Lung (tissue), 12 donors: Measurements from ENCODE around the gene INCENP. TPM values are rescaled to one million over a fixed set of nuclear protein-coding genes. Genes with fewer than 3 reads are reported as not detected.

Experiments used
- ATAC-seq: fragments of 200-7000 bp; cut with Tn5 transposase; one replicate; pipeline ENCODE4 v1.9.1; 2020; ENCODE audit warnings: moderate number of reproducible peaks; ENCODE audit not compliant: insufficient read depth, low FRiP score
- DNase-seq, 3 donors: peaks; one replicate each; pipeline ENCODE4 v3.0.0-alpha.2; 2013 to 2017
- H3K27ac ChIP-seq, 2 donors: one replicate each; pipeline ENCODE4 v1.5.1; 2013; ENCODE audit warnings: mild to moderate bottlenecking in 2 of 2, moderate library complexity in 2 of 2, control low read depth in 1 of 2, inconsistent platforms in 1 of 2, low read depth in 1 of 2, low read length in 1 of 2
- H3K27me3 ChIP-seq, 3 donors: one replicate each; pipeline ENCODE4 v1.5.1; 2013; ENCODE audit warnings: low read length in 2 of 3; ENCODE audit not compliant: control insufficient read depth in 3 of 3, insufficient read depth in 3 of 3
- H3K36me3 ChIP-seq, 4 donors: one replicate each; pipeline ENCODE4 v1.5.1; 2013; ENCODE audit warnings: low read length in 4 of 4, mild to moderate bottlenecking in 1 of 4, moderate library complexity in 1 of 4; ENCODE audit not compliant: control insufficient read depth in 4 of 4, insufficient read depth in 4 of 4
- H3K4me1 ChIP-seq, 5 donors: one replicate each; pipeline ENCODE4 v1.5.1; 2013; ENCODE audit warnings: low read length in 5 of 5, mild to moderate bottlenecking in 2 of 5, moderate library complexity in 1 of 5; ENCODE audit not compliant: control insufficient read depth in 5 of 5, insufficient read depth in 5 of 5
- H3K4me3 ChIP-seq: one replicate; pipeline ENCODE4 v1.5.1; 2013; ENCODE audit warnings: mild to moderate bottlenecking, control low read depth, moderate library complexity
- H3K9ac ChIP-seq, 2 donors: one replicate each; pipeline ENCODE4 v1.5.1; 2013; ENCODE audit warnings: low read length in 2 of 2, control low read depth in 1 of 2; ENCODE audit not compliant: insufficient read depth in 1 of 2
- H3K9me3 ChIP-seq, 4 donors: one replicate each; pipeline ENCODE4 v1.5.1; 2013; ENCODE audit warnings: low read length in 3 of 4, mild to moderate bottlenecking in 1 of 4, moderate library complexity in 1 of 4; ENCODE audit not compliant: control insufficient read depth in 4 of 4, insufficient read depth in 3 of 4
- WGBS, 2 donors: extraction: QIAGEN DNeasy Blood & Tissue Kit; methylation state at CpG; one replicate each; pipeline ENCODE4 v1.1.7; 2013; 5-methylcytosine and 5-hydroxymethylcytosine counted together
- polyA plus RNA-seq, 2 donors: library from polyadenylated mRNA; stranded (reverse); fragments of 200-250 nt; gene quantifications; one replicate each; pipeline ENCODE4 v1.2.1, GENCODE V29; 2013
- total RNA-seq, 2 donors: library from RNA; depleted of rRNA in 1 of 2; stranded (reverse); fragments of >200 nt in 1 of 2; gene quantifications; one replicate each; pipeline ENCODE4 v1.2.1, GENCODE V29; 2014 to 2021
- TF ChIP-seq, protein P1 (sequence below): IDR thresholded peaks from 2 replicates; pipeline ENCODE4 v1.5.1; 2012; ENCODE audit warnings: mild to moderate bottlenecking; ENCODE audit errors: control extremely low read depth, extremely low read depth
- donor health status: control.
- donor health status: control.
- donor health status: Bipolar disorder and iron deficiency.
- donor health status: healthy.
- donor health status: DM: yes; HTN: yes; CAD: no.

INCENP gene
- total and polyA plus RNA-seq, 4 donors: 3.8 to 14.1 (median 10.0) TPM

GRCh38 chr11:62153617-62154016, 29.8 kb downstream of the INCENP start:
- ATAC-seq (no peak), DNase-seq (no peak)
- Histone ChIP-seq H3K4me3 (no peak overlapping the region), H3K9ac (no peak overlapping the region), H3K27ac (no peak overlapping the region), H3K27me3 (no peaks in the 10 kb centered on the region), H3K4me1 (peaks cover 0 to 2% (median 0%) of the 10 kb centered on the region in 5 donors), H3K9me3 (peaks cover 0 to 4% (median 0%) of the 10 kb centered on the region in 4 donors), H3K36me3 (peaks cover 0 to 35% (median 22%) of the 10 kb centered on the region in 4 donors)
- TF ChIP-seq, protein P1, sequence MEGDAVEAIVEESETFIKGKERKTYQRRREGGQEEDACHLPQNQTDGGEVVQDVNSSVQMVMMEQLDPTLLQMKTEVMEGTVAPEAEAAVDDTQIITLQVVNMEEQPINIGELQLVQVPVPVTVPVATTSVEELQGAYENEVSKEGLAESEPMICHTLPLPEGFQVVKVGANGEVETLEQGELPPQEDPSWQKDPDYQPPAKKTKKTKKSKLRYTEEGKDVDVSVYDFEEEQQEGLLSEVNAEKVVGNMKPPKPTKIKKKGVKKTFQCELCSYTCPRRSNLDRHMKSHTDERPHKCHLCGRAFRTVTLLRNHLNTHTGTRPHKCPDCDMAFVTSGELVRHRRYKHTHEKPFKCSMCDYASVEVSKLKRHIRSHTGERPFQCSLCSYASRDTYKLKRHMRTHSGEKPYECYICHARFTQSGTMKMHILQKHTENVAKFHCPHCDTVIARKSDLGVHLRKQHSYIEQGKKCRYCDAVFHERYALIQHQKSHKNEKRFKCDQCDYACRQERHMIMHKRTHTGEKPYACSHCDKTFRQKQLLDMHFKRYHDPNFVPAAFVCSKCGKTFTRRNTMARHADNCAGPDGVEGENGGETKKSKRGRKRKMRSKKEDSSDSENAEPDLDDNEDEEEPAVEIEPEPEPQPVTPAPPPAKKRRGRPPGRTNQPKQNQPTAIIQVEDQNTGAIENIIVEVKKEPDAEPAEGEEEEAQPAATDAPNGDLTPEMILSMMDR: no peak
- 79 to 87% methylated on average over 3 of the region's 3 CpGs for WGBS, 2 donors

- Histone ChIP-seq H3K4me3 (no peak overlapping the region), H3K27ac (no peak overlapping the region), H3K4me1 (peaks cover 0 to 2% (median 0%) of the 10 kb centered on the region in 5 donors), H3K27me3 (no peaks in the 10 kb centered on the region), H3K9ac (no peak overlapping the region), H3K9me3 (no peaks in the 10 kb centered on the region), H3K36me3 (peaks cover 0 to 4% (median 3%) of the 10 kb centered on the region in 4 donors)
- 71 to 81% methylated on average over 6 of the region's 6 CpGs for WGBS, 2 donors
- no peak for DNase-seq
- TF ChIP-seq, protein P1: no peak
- ATAC-seq: no peak
Observed at GRCh38 chr11:62157603-62158002, 33.8 kb downstream of the INCENP start.

- no peak for ATAC-seq
Observed at GRCh38 chr11:62166371-62166770, 42.6 kb downstream of the INCENP start.

More at GRCh38 chr11:62166371-62166770, 42.6 kb downstream of the INCENP start:
- Histone ChIP-seq H3K9me3 (no peaks in the 10 kb centered on the region), H3K4me3 (no peak overlapping the region), H3K27me3 (peaks cover 0 to 28% (median 6%) of the 10 kb centered on the region in 3 donors), H3K27ac (no peak overlapping the region), H3K9ac (no peak overlapping the region), H3K4me1 (peaks cover 0 to 1% (median 0%) of the 10 kb centered on the region in 5 donors), H3K36me3 (no peaks in the 10 kb centered on the region)
- no peak for DNase-seq
- WGBS, 2 donors: 80 to 87% methylated on average over 10 of the region's 10 CpGs
- TF ChIP-seq, protein P1: no peak
